ENCODE data around the gene AVEN.

Gene AVEN

DNA sequence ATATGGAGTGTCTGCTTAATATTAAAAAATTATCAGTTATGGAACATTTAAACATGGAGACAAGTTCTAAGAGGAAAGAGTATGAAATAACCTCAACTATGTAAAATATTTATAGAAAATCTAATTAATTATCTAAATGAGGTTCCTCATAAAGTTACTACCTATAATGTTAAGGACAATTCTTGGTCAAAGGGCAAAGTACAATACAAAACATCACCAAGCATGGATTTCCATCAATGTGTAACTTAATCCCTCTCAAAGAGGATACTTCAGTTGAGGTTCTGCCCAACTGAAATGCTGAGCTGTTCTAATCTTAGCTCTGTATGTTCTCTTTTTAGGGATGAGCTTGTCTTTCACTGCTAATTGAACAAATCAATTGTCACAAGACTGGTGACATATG is 126.7 kb downstream of the AVEN start:
- DNase-seq (no peak), ATAC-seq (no peak)

DNA sequence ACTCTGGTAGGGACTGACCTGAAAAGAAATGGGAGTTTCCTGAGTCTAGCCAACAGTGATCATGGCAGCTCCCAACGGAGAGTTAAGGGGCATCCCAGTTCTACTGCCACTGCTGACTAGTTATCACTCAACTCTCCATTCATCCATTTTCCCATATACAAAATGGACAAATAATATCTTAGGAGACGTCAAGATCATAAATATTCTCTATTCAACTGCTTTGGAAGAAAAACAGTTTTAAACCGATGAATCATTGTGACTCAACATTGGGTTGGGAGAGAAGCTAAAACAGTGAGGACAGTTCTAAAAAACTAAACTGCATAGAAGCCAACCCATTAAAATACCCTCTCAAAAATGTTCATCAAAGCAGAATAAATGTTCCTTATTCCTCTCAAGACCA is 128.3 kb downstream of the AVEN start:
- DNase-seq (no peak), ATAC-seq (no peak)

DNA sequence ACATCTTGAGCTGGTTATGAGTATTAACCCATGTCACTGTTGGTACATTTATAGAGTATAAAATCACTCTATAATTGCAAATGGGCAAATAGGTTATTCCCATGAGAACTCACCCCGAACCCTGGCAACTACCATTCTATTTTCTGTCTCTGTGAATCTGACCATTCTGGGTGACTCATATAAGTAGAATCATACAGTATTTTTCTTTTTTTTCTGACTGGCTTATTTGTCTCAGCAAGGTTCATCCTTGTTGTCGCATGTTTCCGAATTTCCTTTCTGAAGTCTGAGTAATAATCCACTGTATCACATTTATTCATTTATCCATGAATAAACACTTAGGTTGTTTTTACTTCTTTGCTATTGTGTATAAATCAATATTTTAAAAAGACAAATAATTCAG is 130.6 kb downstream of the AVEN start:
- DNase-seq (no peak), ATAC-seq (no peak)

- DNase-seq (no peak), ATAC-seq (no peak)
Measured at GRCh38 chr15:33907326-33907725, 131.7 kb downstream of the AVEN start.

- DNase-seq: no peak
Measured at GRCh38 chr15:33903661-33904060, 135.3 kb downstream of the AVEN start.

DNA sequence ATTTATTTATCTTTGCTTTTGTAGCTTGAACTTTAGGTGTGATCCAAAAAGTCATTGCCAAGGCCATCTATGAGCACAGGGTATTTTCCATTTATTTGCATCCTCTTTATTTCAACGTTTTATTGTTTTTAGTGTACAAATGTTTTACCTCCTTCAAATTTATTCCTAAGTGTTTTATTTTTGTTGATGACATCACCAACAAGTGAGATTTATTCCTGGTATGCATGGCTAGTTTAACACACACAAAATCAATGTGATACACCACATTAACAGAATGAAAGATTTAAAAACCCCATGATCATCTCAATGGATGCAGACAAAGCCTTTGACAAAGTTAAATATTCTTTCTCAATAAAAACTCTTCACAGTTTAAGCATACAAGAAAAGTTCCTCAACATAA is 137.0 kb downstream of the AVEN start:
- no peak for ATAC-seq
- no peak for DNase-seq

More at GRCh38 chr15:33903661-33904060, 135.3 kb downstream of the AVEN start:
- no peak for ATAC-seq

DNA sequence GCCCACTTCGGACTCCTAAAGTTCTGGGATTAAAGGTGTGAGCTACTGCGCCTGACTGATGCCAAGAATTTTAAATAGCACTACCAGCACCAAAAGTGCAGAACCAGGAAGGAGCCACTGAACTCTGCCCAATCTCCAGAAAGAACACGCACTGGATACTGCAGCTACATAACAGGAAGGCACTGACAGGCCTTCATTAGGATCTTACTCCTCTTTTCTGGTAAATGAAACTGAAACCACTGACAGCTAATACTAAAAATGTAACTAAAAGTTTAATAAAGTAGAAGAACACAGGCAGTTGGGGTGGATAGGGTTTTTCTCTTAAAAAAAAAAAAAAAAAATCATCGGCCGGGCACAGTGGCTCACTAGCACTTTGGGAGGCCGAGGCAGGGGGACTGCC is 144.8 kb downstream of the AVEN start:
- DNase-seq (no peak), ATAC-seq (no peak)

- DNase-seq (no peak), ATAC-seq (no peak)
Measured at GRCh38 chr15:33888176-33888575, 150.8 kb downstream of the AVEN start.

DNA sequence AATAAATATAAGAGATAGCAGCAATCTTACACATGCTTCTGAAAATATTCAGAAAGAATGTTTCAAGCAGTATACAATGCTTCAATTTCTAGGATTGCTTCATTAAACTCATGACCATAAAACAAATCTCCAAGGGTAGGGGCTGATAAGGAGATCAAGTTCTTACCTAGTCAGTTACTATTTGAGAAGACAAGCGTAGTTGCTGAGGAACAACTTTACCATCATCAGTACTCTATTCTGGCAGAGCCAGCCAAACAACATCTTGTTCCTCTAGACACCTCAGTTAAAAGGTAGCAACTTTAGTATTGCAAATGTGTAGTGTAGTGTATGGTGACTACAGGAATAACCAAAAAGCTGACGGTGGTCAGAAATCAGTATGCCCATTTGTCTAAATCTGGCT is 156.1 kb downstream of the AVEN start:
- ATAC-seq: no peak
- no peak for DNase-seq

DNA sequence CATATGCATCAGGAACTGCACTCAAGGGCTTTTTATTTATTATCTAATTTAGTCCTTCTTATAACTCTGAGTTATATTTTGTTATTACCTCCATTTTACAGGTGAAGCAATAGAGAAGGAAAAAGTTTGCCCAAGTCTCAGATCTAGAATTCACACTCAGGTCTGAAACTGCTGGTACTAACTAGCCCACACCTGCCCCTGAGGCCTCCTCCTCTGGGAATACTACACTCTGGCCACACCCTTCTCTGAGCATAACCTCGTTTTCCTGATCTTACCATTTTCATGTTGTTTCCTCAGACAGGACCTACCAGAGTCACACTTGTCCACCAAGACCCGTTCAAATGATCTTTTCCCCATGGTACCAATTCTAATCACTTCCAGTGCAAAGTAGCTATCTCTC is 164.8 kb downstream of the AVEN start:
- DNase-seq (no peak), ATAC-seq (no peak)

- ATAC-seq: no peak
- DNase-seq: no peak
Measured at GRCh38 chr15:33872416-33873106, 166.4 kb downstream of the AVEN start.

DNA sequence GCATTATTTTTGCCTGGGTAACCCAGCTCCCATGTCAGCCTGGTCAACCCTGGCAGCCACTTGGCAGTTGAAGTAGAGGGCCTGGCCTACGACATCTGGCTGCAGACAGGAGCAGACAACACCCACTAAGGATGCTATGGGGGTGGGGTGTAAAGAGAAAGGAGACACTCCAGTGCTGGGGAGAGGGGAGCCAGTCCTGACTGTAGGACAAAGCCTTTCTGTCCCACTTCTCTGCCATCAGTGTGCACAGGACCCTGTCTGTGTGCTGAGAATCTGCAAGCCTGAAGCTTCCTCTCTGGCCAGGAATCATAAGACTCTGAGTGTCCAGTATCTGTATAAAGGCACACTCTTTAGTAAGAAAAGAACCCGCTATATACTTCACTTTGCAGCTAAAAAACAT is 167.0 kb downstream of the AVEN start:
- DNase-seq: no peak
- no peak for ATAC-seq

GRCh38 chr15:33866101-33866737 is 172.8 kb downstream of the AVEN start:
- no peak for ATAC-seq
- no peak for DNase-seq

DNA sequence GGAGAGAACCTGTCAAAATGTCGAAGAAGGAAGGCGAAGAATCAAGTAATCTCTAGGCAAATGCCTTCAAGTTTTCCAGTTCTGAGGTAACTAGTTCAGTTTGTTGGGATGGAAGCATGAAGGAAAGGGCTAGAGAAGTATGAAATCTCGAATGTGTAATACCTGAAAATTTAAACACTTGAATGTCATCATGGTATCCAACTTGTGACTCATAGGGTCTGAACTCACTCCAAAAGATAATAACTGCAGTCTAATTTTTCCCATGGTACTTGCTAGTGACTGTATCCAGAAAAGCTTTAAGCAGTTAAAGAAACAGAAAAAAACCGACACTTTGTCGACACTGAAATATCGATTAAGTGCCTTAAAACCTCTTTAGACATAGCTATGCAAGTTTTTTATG is 173.6 kb downstream of the AVEN start:
- DNase-seq (no peak), ATAC-seq (no peak)

- DNase-seq: no peak
- ATAC-seq: no peak
Measured at GRCh38 chr15:33864360-33865075, 174.5 kb downstream of the AVEN start.

- ATAC-seq: no peak
- DNase-seq: no peak
Measured at GRCh38 chr15:33860754-33861153, 178.2 kb downstream of the AVEN start.

DNA sequence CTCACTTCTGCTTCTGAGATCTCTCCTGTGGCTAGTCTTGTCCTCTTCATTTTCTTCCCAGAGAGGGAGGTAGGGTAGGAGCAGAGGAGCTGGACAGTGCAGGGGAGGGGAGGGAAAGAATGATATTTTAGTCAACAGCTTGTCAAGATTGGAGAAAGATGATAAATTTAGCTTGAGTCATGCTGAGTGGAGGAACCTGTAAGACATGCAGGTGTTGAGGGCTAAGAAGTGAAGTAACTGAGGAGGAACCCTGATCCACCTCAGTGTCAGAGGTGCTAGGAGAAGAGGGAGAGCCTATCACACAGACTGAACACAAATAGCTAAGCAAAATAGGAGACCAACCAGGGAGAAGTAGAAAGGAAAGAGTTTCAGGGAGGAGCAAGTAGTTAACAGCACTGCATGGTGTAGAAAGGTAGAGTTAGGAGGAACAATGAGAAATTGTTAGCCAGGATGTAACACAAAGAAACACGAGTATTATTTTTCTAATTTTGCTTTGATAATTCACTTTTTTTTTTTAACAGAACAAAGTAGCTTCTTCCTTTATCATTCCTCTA is 178.9 kb downstream of the AVEN start:
- no peak for DNase-seq

GRCh38 chr15:33858836-33859235 is 180.2 kb downstream of the AVEN start:
- DNase-seq: no peak
- no peak for ATAC-seq

More for the DNA sequence above, 178.9 kb downstream of the AVEN start:
- no peak for ATAC-seq

- no peak for ATAC-seq
- DNase-seq: no peak
Measured at GRCh38 chr15:33857726-33858125, 181.3 kb downstream of the AVEN start.

DNA sequence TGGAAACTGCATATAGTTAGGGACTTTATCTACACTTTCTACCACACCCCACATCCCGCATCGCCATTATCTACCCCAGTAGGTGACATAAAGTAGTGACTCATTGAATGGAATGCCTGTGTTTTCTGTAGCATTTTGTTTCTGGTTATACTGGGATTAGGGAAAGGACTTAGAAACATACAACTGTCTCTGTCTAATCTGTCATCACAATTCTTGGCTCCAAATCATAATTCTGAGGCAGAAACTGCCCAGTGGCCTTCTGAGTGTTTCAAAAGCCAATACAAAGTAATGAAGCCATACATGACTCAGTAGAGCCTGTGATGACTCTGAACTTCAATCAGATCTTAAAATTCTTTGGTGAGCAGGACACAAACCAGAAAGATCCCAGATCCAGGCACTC is 186.4 kb downstream of the AVEN start:
- no peak for DNase-seq
- no peak for ATAC-seq

DNA sequence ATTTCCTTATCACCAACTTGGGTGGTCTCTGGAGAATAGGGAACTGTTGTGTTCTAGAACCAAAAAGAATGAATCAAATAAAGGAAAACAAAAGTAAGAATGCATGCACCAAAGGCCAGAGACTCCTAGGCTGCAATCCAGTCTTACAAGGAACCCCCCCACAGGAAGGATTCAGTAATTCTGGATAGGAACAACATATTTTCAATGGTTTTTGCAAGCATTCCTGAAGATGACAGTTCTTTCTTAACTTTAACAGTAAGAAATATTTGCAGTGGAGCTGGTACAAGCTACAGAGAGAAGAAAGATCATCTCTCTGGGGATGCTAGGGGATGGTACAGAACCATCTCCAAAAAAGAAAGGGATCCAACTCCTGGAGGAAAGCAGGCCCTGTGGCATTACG is 186.9 kb downstream of the AVEN start:
- no peak for ATAC-seq
- no peak for DNase-seq

DNA sequence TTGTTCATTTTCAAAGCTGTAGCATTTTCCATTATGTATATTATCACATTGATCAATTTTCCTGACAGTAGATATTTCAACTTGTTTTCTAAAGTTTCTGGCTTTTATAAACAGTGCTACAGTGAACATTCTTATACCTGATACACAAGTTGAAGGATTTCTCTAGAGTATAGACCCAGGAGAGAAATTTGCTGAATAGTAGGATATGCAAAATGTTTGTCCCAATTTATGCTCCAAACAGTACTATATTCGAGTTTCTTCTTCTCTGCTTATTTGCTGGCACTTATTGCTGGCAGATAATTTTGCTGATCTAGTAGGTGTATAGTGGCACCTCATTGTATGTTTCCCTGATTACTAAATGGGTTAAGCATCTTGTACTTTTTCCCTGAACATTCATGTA is 187.9 kb downstream of the AVEN start:
- DNase-seq: no peak
- ATAC-seq: no peak

GRCh38 chr15:33848011-33848410 is 191.0 kb downstream of the AVEN start:
- no peak for ATAC-seq
- no peak for DNase-seq
